NCI-H2107 treated with DMSO at 0.1 percent for 48 hours (cell line): Measurements from ENCODE around the gene MMP11.

ENCODE experiments used
- DNase-seq: peaks from one replicate; lab custom pipeline; 2025; ENCODE audit not compliant: unreplicated experiment; lab: John Stamatoyannopoulos, UW

Gene MMP11

GRCh38 chr22:23759566-23759965 is 13.1 kb upstream of the MMP11 start:
- DNase-seq: no peak

- no peak for DNase-seq
Measured at GRCh38 chr22:23760056-23760455, 12.6 kb upstream of the MMP11 start.

GRCh38 chr22:23762842-23763578 is 9.6 kb upstream of the MMP11 start, which contains the start of gene C22orf15:
C22orf15 (plus strand) TSS chr22:23762990; CDS start chr22:23763307, 317 bp downstream.
- no peak for DNase-seq

GRCh38 chr22:23763579-23763945 is 9.1 kb upstream of the MMP11 start:
- DNase-seq: no peak

DNA sequence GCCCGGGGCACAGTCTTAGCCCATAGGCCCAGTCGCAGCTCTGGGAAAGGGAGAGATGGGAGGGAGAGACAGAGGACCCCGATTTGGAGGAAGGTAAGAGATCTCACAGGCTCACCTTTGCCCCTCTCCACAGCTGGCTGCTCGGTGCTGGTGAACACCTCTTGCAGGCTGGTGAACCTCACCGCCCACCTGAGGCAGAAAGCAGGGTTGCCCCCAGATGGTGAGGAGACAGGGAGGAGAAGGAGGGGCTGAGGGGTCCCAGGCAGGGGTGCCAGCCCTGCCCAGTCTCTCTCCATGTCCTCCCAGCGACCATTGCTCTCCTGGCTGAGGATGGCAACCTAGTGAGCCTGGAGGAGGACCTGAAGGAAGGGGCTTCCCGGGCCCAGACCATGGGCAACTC is 8.7 kb upstream of the MMP11 start:
- DNase-seq: no peak

DNA sequence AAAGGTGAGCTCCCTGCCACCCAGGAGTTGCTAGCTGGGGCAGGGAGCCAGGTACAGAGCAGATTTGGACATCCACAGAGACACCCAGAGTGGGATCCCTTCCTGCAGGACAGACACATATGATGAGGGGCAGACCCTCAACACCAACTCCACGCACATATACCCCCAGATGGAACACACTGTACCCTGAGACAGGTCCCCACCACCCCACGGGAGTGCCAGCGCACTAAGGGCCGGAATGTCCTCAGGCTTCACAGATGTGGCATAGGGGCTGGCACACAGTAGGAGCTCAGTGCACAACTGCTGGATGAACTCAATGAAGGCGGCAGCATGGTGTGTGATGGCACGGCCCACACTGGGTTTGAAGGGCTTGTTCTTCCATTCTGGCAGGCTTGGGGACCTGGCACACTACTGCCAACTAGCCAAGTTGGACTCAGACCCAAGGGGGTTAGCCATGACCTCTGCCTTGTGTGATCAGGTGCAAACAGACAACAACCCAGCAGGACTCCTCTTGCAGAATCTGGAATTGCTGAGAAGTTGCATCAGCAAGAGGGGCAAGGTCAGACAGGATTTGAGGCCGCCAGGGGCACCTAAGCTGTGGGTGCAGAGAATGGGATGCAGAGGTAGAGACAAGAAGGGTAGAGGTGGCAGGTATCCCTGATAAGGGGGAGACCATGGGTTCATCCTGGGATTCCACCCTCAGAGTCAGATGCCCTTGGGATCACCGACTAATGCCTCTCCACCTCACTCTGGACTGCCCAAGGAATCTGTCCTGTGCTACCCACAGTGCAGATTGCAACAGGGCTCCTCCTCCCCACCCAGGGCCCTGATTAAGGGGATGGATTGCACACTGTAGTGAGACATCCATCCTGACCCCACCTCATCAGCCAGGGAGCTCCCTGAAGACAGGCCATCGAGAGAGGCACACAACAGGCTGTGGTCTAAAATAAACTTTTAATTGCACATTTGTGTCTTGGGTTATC is 7.5 kb upstream of the MMP11 start:
- no peak for DNase-seq

DNA sequence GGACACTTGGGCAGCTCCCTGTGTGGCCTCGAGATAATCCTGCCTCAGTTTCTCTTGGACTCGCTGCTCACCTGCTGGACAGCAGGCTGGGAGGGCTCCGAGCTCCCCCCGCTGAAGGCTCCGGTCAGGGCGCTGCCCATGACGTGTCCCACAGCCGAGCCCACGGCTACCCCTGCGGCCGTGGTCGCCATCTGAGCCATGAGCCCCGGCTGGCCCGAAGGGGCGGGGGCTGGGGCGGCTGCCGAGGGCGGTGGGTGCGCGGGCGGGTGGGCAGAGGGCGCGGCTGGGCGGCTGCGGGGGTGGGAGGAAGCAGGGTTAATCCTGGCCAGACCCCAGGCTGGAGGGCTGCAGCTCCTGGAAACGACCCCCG is 5.4 kb upstream of the MMP11 start:
- DNase-seq: no peak

DNA sequence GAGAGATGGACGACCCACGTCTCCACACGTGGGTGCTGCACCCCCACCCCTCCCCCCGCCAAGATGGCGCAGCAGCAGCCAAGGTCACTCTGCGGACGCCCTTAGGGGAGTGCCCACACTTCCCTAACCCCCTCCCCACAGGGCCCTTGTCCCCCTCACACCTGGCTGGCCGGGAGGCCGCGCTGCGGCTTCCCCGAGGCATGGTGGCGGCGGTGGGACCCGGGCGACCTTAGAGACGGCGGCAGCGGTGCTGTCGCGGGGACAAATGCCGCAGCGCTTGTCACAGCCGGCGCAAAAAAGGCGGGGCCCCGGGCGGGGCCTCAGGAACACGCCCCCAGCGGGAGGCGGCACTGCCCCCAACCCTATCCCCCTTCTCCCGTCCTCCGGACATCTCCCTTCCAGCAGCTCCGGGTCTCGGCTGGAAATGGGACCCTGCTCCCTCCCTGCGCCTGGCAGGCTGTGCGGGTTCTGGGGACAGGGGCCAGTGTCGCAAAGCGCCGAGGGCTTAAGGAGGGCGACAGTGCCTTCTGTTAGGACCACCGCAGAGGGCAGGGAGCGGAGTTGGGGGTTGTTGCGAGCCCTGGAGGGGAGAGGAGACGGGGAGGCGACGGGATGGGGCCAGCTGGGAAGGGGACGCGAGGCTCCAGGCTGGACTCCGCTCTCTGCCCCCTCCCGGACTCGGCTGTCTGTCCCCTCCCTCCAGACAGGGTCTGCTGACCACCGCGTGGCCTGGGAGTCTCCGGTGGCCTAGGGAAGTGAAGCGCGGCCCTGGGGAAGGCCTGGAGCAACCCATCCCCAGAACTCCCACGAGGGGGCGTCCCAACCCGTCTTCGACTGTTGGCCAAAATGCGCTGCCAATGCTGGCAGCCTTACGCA is 4.7 kb upstream of the MMP11 start, which contains the start of gene CHCHD10:
Gene CHCHD10 (minus strand): TSS at position 300 of the 876 bp plus-strand sequence. CDS start 98 bp downstream, at position 202.
- no peak for DNase-seq

DNA sequence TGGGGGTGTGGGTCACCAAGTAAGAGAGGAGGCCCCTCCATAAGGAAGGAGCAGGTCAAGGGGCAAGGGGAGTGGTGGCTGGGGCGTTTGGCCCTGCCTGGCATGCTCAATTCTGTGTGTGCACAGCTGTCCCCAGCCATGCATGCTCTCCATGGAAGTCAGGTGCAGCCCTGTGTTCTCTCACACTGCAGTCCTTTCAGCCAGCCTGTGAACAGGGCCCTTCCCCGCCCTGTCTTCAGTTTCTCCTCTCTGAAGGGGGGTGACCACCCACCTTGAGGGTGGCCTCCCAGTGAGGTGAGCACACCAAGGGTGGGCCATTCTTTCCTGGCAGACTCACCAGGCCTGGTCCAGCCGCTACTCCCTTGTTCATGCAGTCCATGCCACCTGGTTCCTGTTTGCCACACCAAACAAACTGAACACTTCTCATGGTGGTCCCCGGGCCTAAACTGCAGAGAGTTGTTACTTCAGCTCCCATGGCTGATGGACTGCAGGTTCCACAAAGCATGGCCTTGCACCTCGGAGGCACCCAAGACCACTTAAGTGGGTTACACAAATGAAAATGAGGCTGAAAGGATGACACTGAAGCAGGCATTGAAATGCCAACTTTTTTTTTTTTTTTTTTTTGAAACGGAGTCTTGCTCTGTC is 3.2 kb upstream of the MMP11 start:
- DNase-seq: no peak

GRCh38 chr22:23772315-23772648 is 367 bp upstream of the MMP11 start:
- DNase-seq: no peak

DNA sequence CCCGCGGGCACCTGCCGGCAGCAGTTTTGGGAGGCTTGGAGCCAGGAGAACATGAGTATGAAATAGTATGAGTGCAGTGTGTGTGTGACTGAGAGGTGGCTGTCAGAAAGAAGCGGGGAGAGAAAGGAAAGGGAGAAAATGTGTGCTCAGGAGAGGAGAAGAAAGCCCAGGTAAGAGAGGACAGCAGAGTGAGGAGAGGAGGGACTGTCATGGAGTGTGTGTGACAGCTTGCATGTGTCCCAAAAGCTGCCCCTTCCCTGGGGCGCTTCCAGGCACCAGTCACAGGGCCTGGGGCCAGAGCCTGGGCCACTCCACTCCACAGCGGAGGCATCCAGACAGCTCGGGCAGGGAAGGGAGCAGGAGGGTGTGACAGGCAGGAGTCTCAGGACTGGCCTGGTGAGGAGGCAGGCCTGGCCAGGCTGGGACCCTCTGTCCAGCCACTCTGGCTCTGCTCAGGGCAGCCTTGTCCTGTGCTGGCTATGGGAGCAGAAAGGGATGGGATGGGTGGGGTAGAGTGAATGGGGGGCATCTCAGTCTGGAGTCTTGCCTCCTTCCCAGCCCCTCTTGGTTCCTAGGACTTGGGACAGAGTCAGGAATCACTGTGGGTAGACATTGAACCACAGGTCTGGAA is 949 bp downstream of the MMP11 start:
- DNase-seq: no peak

DNA sequence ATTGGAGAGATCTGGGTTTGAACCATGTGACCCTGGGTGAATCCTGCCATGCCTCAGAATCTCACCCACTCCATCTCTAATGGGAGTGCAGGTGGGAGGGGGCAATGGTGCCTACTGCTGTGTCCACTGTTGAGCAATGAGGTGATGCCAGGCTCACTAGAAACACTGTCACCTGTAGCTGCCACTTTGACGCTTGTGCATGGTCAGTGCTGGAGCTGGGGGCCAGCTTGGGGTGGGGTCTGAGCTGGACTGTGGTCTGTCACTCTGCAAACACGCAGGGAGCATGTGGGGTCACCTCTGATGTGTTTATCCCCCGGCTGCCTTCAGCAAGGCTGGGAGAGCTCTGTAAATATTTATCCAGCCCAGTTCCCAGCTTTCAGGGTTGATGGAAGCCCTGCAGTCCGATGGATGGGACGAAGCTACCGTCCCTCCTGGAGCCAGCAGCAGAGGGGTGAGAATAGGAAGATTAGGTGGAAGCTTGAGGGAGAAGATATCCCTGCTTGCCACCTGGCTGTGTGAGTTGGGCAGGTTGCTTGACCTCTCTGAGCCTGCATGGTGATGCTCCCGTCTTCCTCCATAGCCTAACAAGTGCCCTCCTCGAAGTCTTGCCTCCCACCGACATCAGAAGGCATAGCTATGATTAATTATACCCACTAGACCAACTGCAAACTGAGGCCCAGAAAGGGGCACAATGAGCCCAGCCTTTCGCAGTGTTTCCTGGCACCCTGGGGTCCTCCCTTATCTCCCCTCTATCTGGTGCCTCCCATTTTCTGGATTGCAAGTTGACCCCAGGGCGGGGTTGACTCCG is 1.7 kb downstream of the MMP11 start:
- DNase-seq: no peak

GRCh38 chr22:23774922-23775436 is 2.3 kb downstream of the MMP11 start:
- DNase-seq: no peak

GRCh38 chr22:23775779-23776375 is 3.2 kb downstream of the MMP11 start:
- no peak for DNase-seq

DNA sequence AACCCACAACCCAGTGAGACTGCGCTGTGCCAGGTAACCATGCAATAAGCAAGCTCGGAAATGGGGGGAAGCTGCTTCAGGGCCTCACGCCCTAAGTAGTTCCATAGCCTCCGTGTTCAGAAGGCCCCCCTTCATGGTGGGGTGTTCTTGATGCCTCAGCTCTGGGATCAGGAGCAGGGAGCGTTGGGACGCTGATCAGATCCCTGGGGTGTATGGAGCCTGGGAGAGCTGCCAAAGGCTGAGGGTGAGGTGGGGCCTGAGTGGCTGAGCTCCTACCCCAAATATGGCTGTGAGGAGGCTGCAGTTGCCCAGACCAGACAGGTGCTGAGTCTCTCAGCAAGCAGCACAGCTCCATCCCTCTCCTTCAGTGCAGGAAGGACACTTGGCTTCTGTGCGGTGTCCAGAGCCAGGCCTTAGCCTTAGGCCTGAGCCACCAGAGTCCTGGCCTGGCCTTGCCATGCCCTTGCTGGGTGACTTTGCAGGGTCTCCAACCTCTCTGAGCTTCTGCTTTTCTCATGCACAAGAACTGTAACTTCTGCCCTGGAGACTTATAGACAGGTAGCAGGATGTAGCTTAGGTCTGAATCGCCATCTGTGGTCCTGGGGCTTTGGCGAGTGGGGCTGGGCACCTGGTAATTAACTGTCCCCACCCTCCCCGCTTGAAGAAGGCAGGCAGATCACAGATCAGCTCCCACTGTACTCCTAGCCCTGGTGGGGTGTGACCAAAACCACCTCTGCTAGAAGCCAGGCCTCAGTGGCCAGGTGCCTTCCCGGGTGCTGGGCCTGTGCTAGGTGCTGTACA is 5.3 kb downstream of the MMP11 start:
- peak; percentile 16 for DNase-seq

DNA sequence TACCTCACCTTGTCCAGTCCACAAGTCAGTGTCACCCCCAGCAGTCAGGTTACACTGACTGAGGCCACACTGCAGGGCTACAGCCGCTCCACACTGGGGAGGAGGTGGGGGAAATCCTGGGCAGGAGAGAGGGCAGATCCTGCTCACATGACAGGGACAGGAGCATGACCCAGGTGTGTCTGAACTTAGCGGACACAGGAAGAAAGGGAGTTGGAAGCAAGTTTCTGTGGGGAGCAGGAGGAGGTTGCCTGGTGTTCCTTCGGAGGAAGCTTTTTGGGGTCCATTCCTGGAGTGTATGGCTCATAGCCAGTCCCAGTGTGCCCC is 5.9 kb downstream of the MMP11 start:
- DNase-seq: no peak

DNA sequence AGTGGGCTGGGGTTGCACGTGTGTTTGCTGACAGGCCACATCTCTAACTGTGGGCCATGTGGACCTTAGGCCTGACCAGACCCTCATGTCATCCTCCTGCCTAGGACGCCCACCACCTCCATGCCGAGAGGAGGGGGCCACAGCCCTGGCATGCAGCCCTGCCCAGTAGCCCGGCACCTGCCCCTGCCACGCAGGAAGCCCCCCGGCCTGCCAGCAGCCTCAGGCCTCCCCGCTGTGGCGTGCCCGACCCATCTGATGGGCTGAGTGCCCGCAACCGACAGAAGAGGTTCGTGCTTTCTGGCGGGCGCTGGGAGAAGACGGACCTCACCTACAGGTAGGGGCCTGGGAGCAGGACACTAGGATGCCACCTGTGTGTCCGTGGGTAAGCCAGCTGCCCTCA is 6.4 kb downstream of the MMP11 start:
- no peak for DNase-seq

DNA sequence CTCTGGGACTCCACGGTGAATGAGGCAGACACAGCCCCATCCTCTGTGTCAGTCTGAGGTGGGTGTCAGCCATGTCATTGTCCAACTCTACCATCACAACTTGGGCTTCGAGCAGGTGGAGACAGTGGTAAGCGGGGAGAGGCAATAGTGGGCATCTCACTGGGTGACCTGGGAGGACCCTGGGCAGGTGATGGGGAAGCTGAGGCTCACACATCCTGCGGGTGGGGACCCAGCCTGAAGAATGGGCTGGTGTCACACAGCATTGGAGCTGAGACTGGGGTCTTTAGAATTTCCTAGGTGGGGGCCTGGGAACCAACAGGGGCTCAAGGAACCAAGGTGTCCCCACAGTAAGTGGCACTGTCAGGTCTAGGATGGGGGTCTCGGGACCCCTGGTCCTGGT is 7.1 kb downstream of the MMP11 start:
- no peak for DNase-seq
